ENCODE results near the gene SASH1.

- TF ChIP-seq CTCF (IDR thresholded peaks at IDR 0.05 in 2 of 3, conservative IDR thresholded peaks at IDR 0.05 in 1 of 3; ENCODE audit: borderline replicate concordance in 1 of 3, insufficient read depth in 1 of 3, low read depth in 2 of 3, low read length in 2 of 3): no peak
- TF ChIP-seq ZNF274 (IDR thresholded peaks at IDR 0.05; ENCODE audit: low read depth, low read length): no peak
- no peak for TF ChIP-seq TCF7L2 (IDR thresholded peaks at IDR 0.05; ENCODE audit: borderline replicate concordance, extremely low read depth, insufficient read depth, insufficient read length)
- TF ChIP-seq POLR2A (IDR thresholded peaks at IDR 0.05; ENCODE audit: borderline replicate concordance, extremely low read depth, insufficient read depth, insufficient read length): no peak
- TF ChIP-seq ATF3 (IDR thresholded peaks at IDR 0.05): no peak
- no peak for TF ChIP-seq EZH2 (IDR thresholded peaks at IDR 0.05)
- TF ChIP-seq SRF (IDR thresholded peaks at IDR 0.05; ENCODE audit: low read depth): no peak
- TF ChIP-seq REST (IDR thresholded peaks at IDR 0.05; ENCODE audit: low read depth): no peak
These were observed 108.2 kb downstream of the SASH1 start for GRCh38 chr6:148450866-148451265.
